ENCODE results near the gene MARCO. TPM values are rescaled to one million over a fixed set of nuclear protein-coding genes. Genes with fewer than 3 reads are reported as not detected.

MARCO gene
- total and polyA plus RNA-seq, 2 donors (not counting 3 experiments of a cell fraction or from before 2014, with no cell fraction given), result not detected

- TF ChIP-seq FOS (IDR thresholded peaks at IDR 0.05; ENCODE audit: borderline replicate concordance, insufficient read depth, low read length) (no peak), MYC (IDR thresholded peaks at IDR 0.05; ENCODE audit: low read depth, low read length) (no peak), GATA2 (IDR thresholded peaks at IDR 0.05; ENCODE audit: insufficient read depth, insufficient read length, low read depth, low read length) (no peak), MAX (IDR thresholded peaks at IDR 0.05; ENCODE audit: insufficient read depth, insufficient read length) (no peak), POLR2AphosphoS5 (IDR thresholded peaks at IDR 0.05; ENCODE audit: insufficient read depth, low read depth, low read length) (no peak), JUN (IDR thresholded peaks at IDR 0.05; ENCODE audit: borderline replicate concordance, insufficient read depth, insufficient read length, low read depth) (no peak), CTCF (IDR thresholded peaks at IDR 0.05; ENCODE audit: extremely low read depth in 1 of 2, insufficient read depth in 1 of 2, low read depth in 1 of 2, low read length in 2 of 2) (no peak), POLR2A (IDR thresholded peaks at IDR 0.05; ENCODE audit: low read depth, low read length) (no peak), EZH2 (IDR thresholded peaks at IDR 0.05; ENCODE audit: borderline replicate concordance, low read depth, low read length, severe bottlenecking) (no peak)
- H3K4me1 ChIP-seq (ENCODE audit: control insufficient read depth, extremely low read depth, insufficient read depth, low read length), result no peaks in the 10 kb centered on the region
- H4K20me1 ChIP-seq (replicated peaks; ENCODE audit: control insufficient read depth, extremely low read depth, insufficient read depth, low read length), result no peaks in the 10 kb centered on the region
- H3K27ac ChIP-seq (ENCODE audit: insufficient read depth, low read depth, low read length), result no peak overlapping the region
- H2AFZ ChIP-seq (ENCODE audit: low read depth, low read length), result no peak overlapping the region
- ChIA-PET POLR2A (no interaction called here), CTCF (no interaction called here)
- H3K36me3 ChIP-seq (ENCODE audit: control insufficient read depth in 2 of 2, extremely low read depth in 1 of 2, insufficient read depth in 2 of 2, low read length in 2 of 2), result no peaks in the 10 kb centered on the region
- intact Hi-C loops (cut with micrococcal nuclease), result no loop called here
- no peak overlapping the region for H3K4me2 ChIP-seq (ENCODE audit: insufficient read depth, low read length)
- no peak for DNase-seq (ENCODE audit: low read depth, low spot score)
- no peaks in the 10 kb centered on the region for H3K27me3 ChIP-seq (ENCODE audit: control insufficient read depth in 2 of 2, insufficient read depth in 2 of 2, low read length in 2 of 2)
- H3K9ac ChIP-seq (replicated peaks; ENCODE audit: extremely low read depth, insufficient read depth, low read length), result no peak overlapping the region
- no peak overlapping the region for H3K4me3 ChIP-seq (replicated peaks in 1 of 3; ENCODE audit: insufficient read depth in 1 of 3, low read depth in 1 of 3, low read length in 3 of 3)
- dilution Hi-C loops (cut with MboI; ENCODE audit: extremely low pct_ligation_motif_present, low sequenced_read_pairs), result no loop called here
- no peaks in the 10 kb centered on the region for H3K9me1 ChIP-seq (replicated peaks; ENCODE audit: control insufficient read depth, extremely low read depth, insufficient read depth, low read length)
- H3K9me3 ChIP-seq (replicated peaks; ENCODE audit: control insufficient read depth, insufficient read depth, low read length), result no peaks in the 10 kb centered on the region
- FAIRE-seq, result no peak
- H3K79me2 ChIP-seq (ENCODE audit: control insufficient read depth, insufficient read depth, low read length), result no peaks in the 10 kb centered on the region
- no TSS peak for BruUV-seq (replicated peaks)
Measured at GRCh38 chr2:118893100-118893499, 48.9 kb upstream of the MARCO start.
